ENCODE results near the gene TUBGCP5. TPM values are rescaled to one million over a fixed set of nuclear protein-coding genes. Genes with fewer than 3 reads are reported as not detected.
A peak's percentile ranks its signal among the peaks of the same experiment; 100 is the strongest.
"Not testable (repeated sequence)": the region's sequence is repeated elsewhere in the genome, so short reads cannot be mapped to it uniquely, and the experiment has no call there.

Gene TUBGCP5
- total RNA-seq, result 10 to 100 TPM; 24.2 to 24.5 TPM
- polyA plus RNA-seq (2013, experiment 1 of 2), result 14.0 TPM
- polyA plus RNA-seq (2013, experiment 2 of 2), result 18.1 TPM
- total RNA-seq, result 17.2 to 63.8 (median 37.8) reads per million in 172 experiments

DNA sequence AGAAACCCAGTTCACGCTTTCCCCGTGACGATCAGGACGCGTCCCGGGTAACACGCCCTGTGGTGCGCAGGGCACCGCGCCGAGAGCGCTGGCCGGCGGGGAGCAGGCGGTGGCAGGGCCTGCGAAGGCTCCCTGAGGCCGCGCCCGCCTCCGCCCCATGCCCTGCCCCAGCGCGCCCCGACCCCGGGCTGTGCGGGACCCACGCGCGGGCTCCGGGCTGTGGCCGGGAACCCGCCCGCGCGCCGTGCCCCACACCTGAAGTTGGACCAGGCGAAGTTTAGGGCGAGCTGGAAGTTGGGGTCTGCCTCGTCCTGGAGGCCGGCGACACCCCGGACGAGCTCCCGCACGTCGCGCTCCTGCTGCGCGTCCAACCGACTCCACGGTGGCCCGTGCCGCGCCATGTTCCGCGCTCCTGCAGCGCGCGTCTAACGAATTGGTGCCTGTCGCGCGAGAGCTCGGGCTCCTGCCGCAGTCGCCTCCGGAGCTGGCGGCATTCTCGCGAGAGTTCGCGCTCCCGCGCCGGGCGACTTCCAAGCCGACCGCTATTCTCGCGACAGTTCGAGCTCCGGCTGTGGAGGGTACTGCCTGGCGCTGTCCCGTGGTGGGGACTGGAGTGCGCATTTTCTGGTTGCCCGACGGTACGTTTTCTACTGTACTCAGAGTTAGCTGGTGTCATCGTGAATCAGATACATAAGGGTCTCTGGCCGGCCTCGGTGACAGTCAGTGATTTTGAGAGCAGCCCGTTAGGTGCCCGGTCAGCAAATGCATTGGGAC is at the start of gene TUBGCP5:
Gene TUBGCP5 (minus strand): TSS at position 427 of the 774 bp plus-strand sequence. CDS start 26 bp downstream, at position 401.
- ATAC-seq (ENCODE audit: poor library complexity) (peak; percentile 94), DNase-seq (peak; percentile 93 to 99 (median 95))
- Histone ChIP-seq H3K4me3 (ENCODE audit: low read length) (peak within 1 kb of the TSS; percentile 79), H3K27me3 (ENCODE audit: control insufficient read depth in 1 of 2, insufficient read depth in 2 of 2, low read length in 2 of 2) (no peaks in the 10 kb centered on the region), H3K36me3 (ENCODE audit: insufficient read depth, low read length) (peaks cover 7% of the 10 kb centered on the region), H3K9me3 (ENCODE audit: control insufficient read depth in 1 of 2, insufficient read depth in 1 of 2, low read length in 2 of 2) (no peaks in the 10 kb centered on the region), H3K27ac (ENCODE audit: low read depth in 1 of 2, low read length in 2 of 2) (no peak within 1 kb of the TSS), H3K4me1 (ENCODE audit: insufficient read depth, low read length) (peaks cover 18% of the 10 kb centered on the region)
- no peaks in the 10 kb centered on the region for H3K27me3 Mint-ChIP-seq
- TF ChIP-seq, protein P1, sequence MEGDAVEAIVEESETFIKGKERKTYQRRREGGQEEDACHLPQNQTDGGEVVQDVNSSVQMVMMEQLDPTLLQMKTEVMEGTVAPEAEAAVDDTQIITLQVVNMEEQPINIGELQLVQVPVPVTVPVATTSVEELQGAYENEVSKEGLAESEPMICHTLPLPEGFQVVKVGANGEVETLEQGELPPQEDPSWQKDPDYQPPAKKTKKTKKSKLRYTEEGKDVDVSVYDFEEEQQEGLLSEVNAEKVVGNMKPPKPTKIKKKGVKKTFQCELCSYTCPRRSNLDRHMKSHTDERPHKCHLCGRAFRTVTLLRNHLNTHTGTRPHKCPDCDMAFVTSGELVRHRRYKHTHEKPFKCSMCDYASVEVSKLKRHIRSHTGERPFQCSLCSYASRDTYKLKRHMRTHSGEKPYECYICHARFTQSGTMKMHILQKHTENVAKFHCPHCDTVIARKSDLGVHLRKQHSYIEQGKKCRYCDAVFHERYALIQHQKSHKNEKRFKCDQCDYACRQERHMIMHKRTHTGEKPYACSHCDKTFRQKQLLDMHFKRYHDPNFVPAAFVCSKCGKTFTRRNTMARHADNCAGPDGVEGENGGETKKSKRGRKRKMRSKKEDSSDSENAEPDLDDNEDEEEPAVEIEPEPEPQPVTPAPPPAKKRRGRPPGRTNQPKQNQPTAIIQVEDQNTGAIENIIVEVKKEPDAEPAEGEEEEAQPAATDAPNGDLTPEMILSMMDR (IDR thresholded peaks at IDR 0.05), result no peak
- ChIA-PET POLR2A (interaction anchor here (0.8 to 2.6 kb wide), 8 partner anchors 9 to 1917 kb away, joined by 3 to 15 read pairs (median 8); partner anchors contain the start of genes CYFIP1, NIPA1 and NIPA2), CTCF (interaction anchor here (0.9 to 1.1 kb wide), 3 partner anchors 8 to 254 kb away, joined by 3 read pairs; no protein-coding TSS in a partner anchor)
- H3K4me1 Mint-ChIP-seq (ENCODE audit: low read depth), result peaks cover 31% of the 10 kb centered on the region
- peaks cover 30% of the 10 kb centered on the region for H3K36me3 Mint-ChIP-seq (ENCODE audit: low read depth)
- no peaks in the 10 kb centered on the region for H3K9me3 Mint-ChIP-seq
- intact Hi-C loops (cut with DNase I, micrococcal nuclease), result no loop called here
- peak within 1 kb of the TSS; percentile 91 for H3K27ac Mint-ChIP-seq
- peak within 1 kb of the TSS; percentile 100 for H3K4me3 Mint-ChIP-seq

DNA sequence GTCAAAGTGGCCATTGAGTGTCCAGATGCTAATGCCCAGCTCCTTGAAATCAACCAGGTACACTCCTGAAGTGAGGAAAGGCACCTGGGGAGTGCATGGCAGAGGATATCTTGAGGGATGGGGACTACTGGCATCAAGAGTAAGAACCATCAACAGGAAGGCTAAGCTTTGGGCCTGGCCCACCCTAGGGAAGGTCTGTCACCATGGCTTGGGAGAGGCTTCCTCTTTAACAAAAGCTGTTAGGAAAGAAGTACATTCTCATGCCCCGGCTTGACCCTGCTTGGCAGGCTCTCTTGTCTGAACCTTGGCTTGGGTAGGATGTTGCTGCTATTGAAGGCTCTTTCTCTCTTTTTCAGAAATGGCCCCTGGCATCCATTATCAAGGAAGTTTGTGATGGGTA is 43.7 kb upstream of the TUBGCP5 start:
- no peaks in the 10 kb centered on the region for H3K4me1 Mint-ChIP-seq (ENCODE audit: low read depth)
- POLR2A ChIA-PET, result no interaction called here

DNA sequence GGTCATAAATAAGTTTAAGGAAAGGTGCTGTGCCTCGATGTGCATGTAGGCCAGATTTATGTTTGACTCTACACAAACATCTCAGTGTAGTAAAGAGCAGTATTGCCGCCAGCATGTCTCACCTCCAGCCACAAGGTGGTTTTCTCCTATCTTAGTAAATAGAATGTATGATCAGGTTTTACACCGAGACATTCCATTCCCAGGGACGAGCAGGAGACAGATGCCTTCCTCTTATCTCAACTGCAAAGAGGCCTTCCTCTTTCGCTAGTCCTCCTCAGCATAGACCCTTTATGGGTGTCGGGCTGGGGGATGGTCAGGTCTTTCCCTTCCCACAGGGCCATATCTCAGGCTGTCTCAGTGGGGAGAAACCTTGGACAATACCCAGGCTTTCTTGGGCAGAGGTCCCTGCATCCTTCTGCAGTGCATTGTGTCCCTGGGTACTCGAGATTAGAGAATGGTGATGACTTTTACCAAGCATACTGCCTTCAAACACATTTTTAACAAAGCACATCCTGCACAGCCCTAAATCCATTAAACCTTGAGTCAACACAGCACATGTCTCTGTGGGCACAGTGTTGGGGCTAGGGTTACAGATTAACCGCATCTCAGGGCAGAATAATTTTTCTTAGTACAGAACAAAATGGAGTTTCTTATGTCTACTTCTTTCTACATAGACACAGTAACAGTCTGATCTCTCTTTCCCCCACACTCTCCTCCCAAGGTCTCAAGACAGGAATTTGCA is 42.8 kb upstream of the TUBGCP5 start:
- H3K27ac ChIP-seq (ENCODE audit: low read depth in 1 of 2, low read length in 2 of 2); H3K27me3 ChIP-seq (ENCODE audit: control insufficient read depth in 1 of 2, insufficient read depth in 2 of 2, low read length in 2 of 2); H3K9me3 Mint-ChIP-seq; H3K36me3 ChIP-seq (ENCODE audit: insufficient read depth, low read length); DNase-seq; H3K27ac Mint-ChIP-seq; H3K4me3 Mint-ChIP-seq; POLR2A ChIA-PET; H3K4me1 Mint-ChIP-seq (ENCODE audit: low read depth); CTCF ChIA-PET; H3K4me3 ChIP-seq (ENCODE audit: low read length); intact Hi-C loops (cut with DNase I, micrococcal nuclease); ATAC-seq (ENCODE audit: poor library complexity); H3K36me3 Mint-ChIP-seq (ENCODE audit: low read depth); H3K27me3 Mint-ChIP-seq; H3K9me3 ChIP-seq (ENCODE audit: control insufficient read depth in 1 of 2, insufficient read depth in 1 of 2, low read length in 2 of 2); H3K4me1 ChIP-seq (ENCODE audit: insufficient read depth, low read length): not testable (repeated sequence)

More for the DNA sequence above, 43.7 kb upstream of the TUBGCP5 start:
- no peaks in the 10 kb centered on the region for H3K36me3 Mint-ChIP-seq (ENCODE audit: low read depth)
- intact Hi-C loops (cut with DNase I, micrococcal nuclease), result no loop called here
- no peak for DNase-seq
- TF ChIP-seq, protein P1 (IDR thresholded peaks at IDR 0.05), result no peak
- Histone ChIP-seq H3K4me3 (ENCODE audit: low read length) (no peak overlapping the region), H3K4me1 (ENCODE audit: insufficient read depth, low read length) (no peaks in the 10 kb centered on the region), H3K36me3 (ENCODE audit: insufficient read depth, low read length) (no peaks in the 10 kb centered on the region), H3K27me3 (ENCODE audit: control insufficient read depth in 1 of 2, insufficient read depth in 2 of 2, low read length in 2 of 2) (no peaks in the 10 kb centered on the region), H3K9me3 (ENCODE audit: control insufficient read depth in 1 of 2, insufficient read depth in 1 of 2, low read length in 2 of 2) (no peaks in the 10 kb centered on the region), H3K27ac (ENCODE audit: low read depth in 1 of 2, low read length in 2 of 2) (no peak overlapping the region)
- no peaks in the 10 kb centered on the region for H3K27me3 Mint-ChIP-seq
- ATAC-seq (ENCODE audit: poor library complexity), result no peak
- H3K27ac Mint-ChIP-seq, result no peak overlapping the region
- CTCF ChIA-PET, result no interaction called here
- H3K4me3 Mint-ChIP-seq, result no peak overlapping the region
- H3K9me3 Mint-ChIP-seq, result no peaks in the 10 kb centered on the region

All from CD4-positive, alpha-beta T cell (primary cell).